Measurements from ENCODE around the gene CDC42EP1.

The CDC42EP1 gene

GRCh38 chr22:37616201-37617083 lies 56.2 kb downstream of the CDC42EP1 start:
- no peak for DNase-seq (ENCODE audit: low read depth)

GRCh38 chr22:37617431-37617830 lies 57.2 kb downstream of the CDC42EP1 start:
- DNase-seq (ENCODE audit: low read depth), result no peak

- no peak for DNase-seq (ENCODE audit: low read depth)
Measured at GRCh38 chr22:37618072-37618656, 57.9 kb downstream of the CDC42EP1 start.

GRCh38 chr22:37618674-37619073 lies 58.4 kb downstream of the CDC42EP1 start:
- no peak for DNase-seq (ENCODE audit: low read depth)
